NCI-H2227 (cell line): ENCODE results near the gene HSD17B14.
"Not testable (repeated sequence)": the region's sequence is repeated elsewhere in the genome, so short reads cannot be mapped to it uniquely, and the experiment has no call there.

ENCODE experiments used
- DNase-seq: peaks from one replicate; lab custom pipeline; 2025; ENCODE audit not compliant: unreplicated experiment; lab: John Stamatoyannopoulos, UW

Gene HSD17B14

DNA sequence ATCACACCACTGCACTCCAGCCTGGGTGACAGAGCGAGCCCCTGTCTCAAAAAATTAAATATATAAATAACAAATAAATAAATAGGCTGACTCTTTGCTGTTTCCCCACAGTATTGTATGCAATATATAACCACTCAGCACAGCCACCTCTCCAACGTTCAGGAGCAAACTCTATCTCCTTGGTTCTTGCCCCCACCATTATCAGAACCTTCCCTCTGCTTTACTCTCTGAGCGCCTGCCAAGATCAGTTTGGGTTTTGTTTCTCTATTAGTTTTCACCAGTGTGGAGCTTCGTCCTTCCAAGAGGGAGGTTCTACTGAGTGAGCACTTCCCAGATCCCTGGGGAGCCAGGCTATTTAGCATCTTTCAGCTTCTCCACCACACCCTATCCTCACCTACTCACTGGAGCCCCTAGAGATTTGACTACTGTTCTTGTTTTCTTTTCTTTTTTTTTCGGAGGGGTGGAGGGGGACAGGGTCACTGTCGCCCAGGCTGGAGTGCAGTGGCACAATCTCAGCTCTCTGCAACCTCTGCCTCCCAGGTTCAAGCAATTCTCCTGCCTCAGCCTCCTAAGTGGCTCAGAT lies 68.0 kb downstream of the HSD17B14 start:
- not testable (repeated sequence) for DNase-seq

- not testable (repeated sequence) for DNase-seq
Measured at GRCh38 chr19:48765816-48766215, 70.5 kb downstream of the HSD17B14 start.
